ENCODE results near the gene CIDEA.

CIDEA gene

GRCh38 chr18:12256951-12257350 lies 2.8 kb downstream of the CIDEA start:
- no peak for TF ChIP-seq ZNF565 (CRISPR knock-in tag; conservative IDR thresholded peaks at IDR 0.05; ENCODE audit: low read depth)
- no peak for TF ChIP-seq ZC3H10 (CRISPR knock-in tag; IDR thresholded peaks at IDR 0.05)
- TF ChIP-seq TOX (CRISPR knock-in tag; IDR thresholded peaks at IDR 0.05; ENCODE audit: borderline replicate concordance) = no peak
- no peak for TF ChIP-seq SNAI2 (CRISPR knock-in tag; IDR thresholded peaks at IDR 0.05)
- no peak for TF ChIP-seq ZNF70 (CRISPR knock-in tag; IDR thresholded peaks at IDR 0.05)
- TF ChIP-seq, protein P1, sequence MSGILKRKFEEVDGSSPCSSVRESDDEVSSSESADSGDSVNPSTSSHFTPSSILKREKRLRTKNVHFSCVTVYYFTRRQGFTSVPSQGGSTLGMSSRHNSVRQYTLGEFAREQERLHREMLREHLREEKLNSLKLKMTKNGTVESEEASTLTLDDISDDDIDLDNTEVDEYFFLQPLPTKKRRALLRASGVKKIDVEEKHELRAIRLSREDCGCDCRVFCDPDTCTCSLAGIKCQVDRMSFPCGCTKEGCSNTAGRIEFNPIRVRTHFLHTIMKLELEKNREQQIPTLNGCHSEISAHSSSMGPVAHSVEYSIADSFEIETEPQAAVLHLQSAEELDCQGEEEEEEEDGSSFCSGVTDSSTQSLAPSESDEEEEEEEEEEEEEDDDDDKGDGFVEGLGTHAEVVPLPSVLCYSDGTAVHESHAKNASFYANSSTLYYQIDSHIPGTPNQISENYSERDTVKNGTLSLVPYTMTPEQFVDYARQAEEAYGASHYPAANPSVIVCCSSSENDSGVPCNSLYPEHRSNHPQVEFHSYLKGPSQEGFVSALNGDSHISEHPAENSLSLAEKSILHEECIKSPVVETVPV (CRISPR knock-in tag; IDR thresholded peaks at IDR 0.05) = no peak
- TF ChIP-seq CREB5 (CRISPR knock-in tag; IDR thresholded peaks at IDR 0.05; ENCODE audit: low read depth) = no peak
- no peak for TF ChIP-seq RARB (CRISPR knock-in tag; IDR thresholded peaks at IDR 0.05)
- no peak for TF ChIP-seq ZFP30 (CRISPR knock-in tag; IDR thresholded peaks at IDR 0.05)
- TF ChIP-seq OSR1 (CRISPR knock-in tag; IDR thresholded peaks at IDR 0.05) = no peak
- no peak for TF ChIP-seq PATZ1 (CRISPR knock-in tag; IDR thresholded peaks at IDR 0.05; ENCODE audit: borderline replicate concordance)

GRCh38 chr18:12257996-12258718 lies 4.0 kb downstream of the CIDEA start:
- ATAC-seq = no peak

More at GRCh38 chr18:12256951-12257350, 2.8 kb downstream of the CIDEA start:
- ATAC-seq = no peak

GRCh38 chr18:12258719-12259705 lies 4.9 kb downstream of the CIDEA start:
- no peak for ATAC-seq
- TF ChIP-seq POU6F1 (CRISPR knock-in tag; IDR thresholded peaks at IDR 0.05; ENCODE audit: borderline replicate concordance, low read depth) = no peak
- TF ChIP-seq ZNF565 (CRISPR knock-in tag; conservative IDR thresholded peaks at IDR 0.05; ENCODE audit: low read depth) = no peak
- no peak for TF ChIP-seq ZFP3 (CRISPR knock-in tag; IDR thresholded peaks at IDR 0.05)
- TF ChIP-seq TCF4 (CRISPR knock-in tag; IDR thresholded peaks at IDR 0.05; ENCODE audit: borderline replicate concordance) = no peak
- TF ChIP-seq, protein P1 (CRISPR knock-in tag; IDR thresholded peaks at IDR 0.05) = no peak
- TF ChIP-seq ZC3H10 (CRISPR knock-in tag; IDR thresholded peaks at IDR 0.05) = no peak
- TF ChIP-seq TOX (CRISPR knock-in tag; IDR thresholded peaks at IDR 0.05; ENCODE audit: borderline replicate concordance) = no peak
- no peak for TF ChIP-seq GLIS3 (CRISPR knock-in tag; IDR thresholded peaks at IDR 0.05)
- TF ChIP-seq ARNTL (CRISPR knock-in tag; IDR thresholded peaks at IDR 0.05; ENCODE audit: borderline replicate concordance, low read depth) = no peak
- no peak for TF ChIP-seq BACH2 (CRISPR knock-in tag; IDR thresholded peaks at IDR 0.05; ENCODE audit: borderline replicate concordance)

More at GRCh38 chr18:12257996-12258718, 4.0 kb downstream of the CIDEA start:
- no peak for TF ChIP-seq TCF4 (CRISPR knock-in tag; IDR thresholded peaks at IDR 0.05; ENCODE audit: borderline replicate concordance)
- TF ChIP-seq ARNTL (CRISPR knock-in tag; IDR thresholded peaks at IDR 0.05; ENCODE audit: borderline replicate concordance, low read depth) = no peak
- TF ChIP-seq RARB (CRISPR knock-in tag; IDR thresholded peaks at IDR 0.05) = no peak
- no peak for TF ChIP-seq ZNF565 (CRISPR knock-in tag; conservative IDR thresholded peaks at IDR 0.05; ENCODE audit: low read depth)
- TF ChIP-seq, protein P1 (CRISPR knock-in tag; IDR thresholded peaks at IDR 0.05) = no peak
- TF ChIP-seq CSDC2 (CRISPR knock-in tag; IDR thresholded peaks at IDR 0.05) = no peak
- TF ChIP-seq ZNF70 (CRISPR knock-in tag; IDR thresholded peaks at IDR 0.05) = no peak
